GM23338 (cell line): ENCODE results near the gene TNNT1.

Source experiments
- EZH2 ChIP-seq: fragments of 200-600 bp; sonication (generic); IDR thresholded peaks from one replicate; pipeline ENCODE4 v1.8.0; 2017; ENCODE audit warnings: antibody characterized with exemption, mild to moderate bottlenecking, low read depth; ENCODE audit not compliant: unreplicated experiment
- TF ChIP-seq, protein P1 (sequence below), 2 experiments: fragments of 200-600 bp in 1 of 2; sonication (generic) in 1 of 2; conservative IDR thresholded peaks; 2 replicates each; pipeline versions ENCODE4 v1.5.1 to v1.6.1; 2016 to 2017; ENCODE audit warnings: antibody characterized with exemption in 2 of 2, low read depth in 2 of 2, mild to moderate bottlenecking in 2 of 2, moderate library complexity in 1 of 2
- TF ChIP-seq, protein P2 (sequence below): IDR thresholded peaks from one replicate; pipeline ENCODE4 v1.6.1; 2018; ENCODE audit warnings: antibody characterized with exemption; ENCODE audit not compliant: unreplicated experiment

- TF ChIP-seq, protein P1, sequence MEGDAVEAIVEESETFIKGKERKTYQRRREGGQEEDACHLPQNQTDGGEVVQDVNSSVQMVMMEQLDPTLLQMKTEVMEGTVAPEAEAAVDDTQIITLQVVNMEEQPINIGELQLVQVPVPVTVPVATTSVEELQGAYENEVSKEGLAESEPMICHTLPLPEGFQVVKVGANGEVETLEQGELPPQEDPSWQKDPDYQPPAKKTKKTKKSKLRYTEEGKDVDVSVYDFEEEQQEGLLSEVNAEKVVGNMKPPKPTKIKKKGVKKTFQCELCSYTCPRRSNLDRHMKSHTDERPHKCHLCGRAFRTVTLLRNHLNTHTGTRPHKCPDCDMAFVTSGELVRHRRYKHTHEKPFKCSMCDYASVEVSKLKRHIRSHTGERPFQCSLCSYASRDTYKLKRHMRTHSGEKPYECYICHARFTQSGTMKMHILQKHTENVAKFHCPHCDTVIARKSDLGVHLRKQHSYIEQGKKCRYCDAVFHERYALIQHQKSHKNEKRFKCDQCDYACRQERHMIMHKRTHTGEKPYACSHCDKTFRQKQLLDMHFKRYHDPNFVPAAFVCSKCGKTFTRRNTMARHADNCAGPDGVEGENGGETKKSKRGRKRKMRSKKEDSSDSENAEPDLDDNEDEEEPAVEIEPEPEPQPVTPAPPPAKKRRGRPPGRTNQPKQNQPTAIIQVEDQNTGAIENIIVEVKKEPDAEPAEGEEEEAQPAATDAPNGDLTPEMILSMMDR (conservative IDR thresholded peaks at IDR 0.05; ENCODE audit: low read depth in 2 of 2), result no peak
- no peak for TF ChIP-seq EZH2
- TF ChIP-seq, protein P2, sequence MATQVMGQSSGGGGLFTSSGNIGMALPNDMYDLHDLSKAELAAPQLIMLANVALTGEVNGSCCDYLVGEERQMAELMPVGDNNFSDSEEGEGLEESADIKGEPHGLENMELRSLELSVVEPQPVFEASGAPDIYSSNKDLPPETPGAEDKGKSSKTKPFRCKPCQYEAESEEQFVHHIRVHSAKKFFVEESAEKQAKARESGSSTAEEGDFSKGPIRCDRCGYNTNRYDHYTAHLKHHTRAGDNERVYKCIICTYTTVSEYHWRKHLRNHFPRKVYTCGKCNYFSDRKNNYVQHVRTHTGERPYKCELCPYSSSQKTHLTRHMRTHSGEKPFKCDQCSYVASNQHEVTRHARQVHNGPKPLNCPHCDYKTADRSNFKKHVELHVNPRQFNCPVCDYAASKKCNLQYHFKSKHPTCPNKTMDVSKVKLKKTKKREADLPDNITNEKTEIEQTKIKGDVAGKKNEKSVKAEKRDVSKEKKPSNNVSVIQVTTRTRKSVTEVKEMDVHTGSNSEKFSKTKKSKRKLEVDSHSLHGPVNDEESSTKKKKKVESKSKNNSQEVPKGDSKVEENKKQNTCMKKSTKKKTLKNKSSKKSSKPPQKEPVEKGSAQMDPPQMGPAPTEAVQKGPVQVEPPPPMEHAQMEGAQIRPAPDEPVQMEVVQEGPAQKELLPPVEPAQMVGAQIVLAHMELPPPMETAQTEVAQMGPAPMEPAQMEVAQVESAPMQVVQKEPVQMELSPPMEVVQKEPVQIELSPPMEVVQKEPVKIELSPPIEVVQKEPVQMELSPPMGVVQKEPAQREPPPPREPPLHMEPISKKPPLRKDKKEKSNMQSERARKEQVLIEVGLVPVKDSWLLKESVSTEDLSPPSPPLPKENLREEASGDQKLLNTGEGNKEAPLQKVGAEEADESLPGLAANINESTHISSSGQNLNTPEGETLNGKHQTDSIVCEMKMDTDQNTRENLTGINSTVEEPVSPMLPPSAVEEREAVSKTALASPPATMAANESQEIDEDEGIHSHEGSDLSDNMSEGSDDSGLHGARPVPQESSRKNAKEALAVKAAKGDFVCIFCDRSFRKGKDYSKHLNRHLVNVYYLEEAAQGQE, result no peak
Observed at GRCh38 chr19:55089342-55089944, 59.6 kb downstream of the TNNT1 start.
